Activated CD8-positive, alpha-beta memory T cell treated with anti-CD3 and anti-CD28 coated beads, Interleukin-2, amount 50 U/mL, for 1 hour (primary cell): ENCODE measurements around the gene C14orf119.

Experiments
- DNase-seq: peaks from one replicate; pipeline ENCODE4 v3.0.0-alpha.2; 2020; ENCODE audit errors: extremely low read depth

Gene C14orf119

DNA sequence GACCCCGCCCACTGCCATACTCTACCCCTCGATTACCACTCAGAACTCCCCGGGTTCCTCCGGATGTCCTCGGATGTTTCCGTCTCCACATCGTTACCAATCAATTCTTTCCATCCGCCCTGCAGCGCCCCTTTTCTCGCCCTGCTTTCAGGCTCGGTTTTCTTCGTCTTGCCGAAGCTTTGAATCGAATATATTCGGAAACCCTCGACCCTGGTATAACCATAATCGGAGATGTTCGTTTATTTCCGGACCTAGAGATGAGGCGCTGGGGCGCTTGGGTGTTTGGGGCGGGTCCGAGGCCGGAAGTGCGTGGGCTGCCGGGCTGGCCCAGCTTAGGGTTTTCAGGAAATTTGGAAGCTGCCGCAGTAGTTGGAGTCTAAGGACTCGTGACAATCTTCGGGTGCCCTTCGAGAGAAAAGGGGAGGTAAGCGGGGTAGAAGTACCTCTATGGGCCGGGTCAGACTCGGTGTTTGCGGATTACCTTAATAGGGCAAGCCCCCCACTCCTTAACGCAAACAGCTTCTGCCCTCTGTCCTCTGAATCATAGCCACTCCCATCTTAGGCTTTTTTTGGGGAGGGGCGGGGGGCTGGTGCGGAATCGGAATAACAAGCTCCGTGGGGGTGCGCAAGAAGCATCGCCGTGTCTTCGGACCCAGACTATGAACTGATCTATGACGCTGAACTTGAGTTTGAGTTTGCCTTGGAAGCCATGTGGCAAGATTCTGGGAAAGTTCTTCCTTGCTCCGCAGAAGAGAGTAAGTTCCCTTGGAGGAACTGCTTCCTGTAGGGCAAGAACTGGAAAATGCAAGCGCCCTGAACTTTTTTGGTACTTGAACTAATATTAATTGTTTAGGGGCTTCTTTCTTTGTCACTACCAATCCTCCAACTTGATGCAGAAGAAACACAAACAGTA is at the start of gene C14orf119:
Gene C14orf119, plus strand, starts transcription at position 310 of the 913 bp plus-strand sequence. CDS start 2,154 bp downstream, outside the sequence.
- peak; percentile 99 for DNase-seq

GRCh38 chr14:23047034-23047634 is 48.2 kb upstream of the C14orf119 start:
- DNase-seq: no peak

DNA sequence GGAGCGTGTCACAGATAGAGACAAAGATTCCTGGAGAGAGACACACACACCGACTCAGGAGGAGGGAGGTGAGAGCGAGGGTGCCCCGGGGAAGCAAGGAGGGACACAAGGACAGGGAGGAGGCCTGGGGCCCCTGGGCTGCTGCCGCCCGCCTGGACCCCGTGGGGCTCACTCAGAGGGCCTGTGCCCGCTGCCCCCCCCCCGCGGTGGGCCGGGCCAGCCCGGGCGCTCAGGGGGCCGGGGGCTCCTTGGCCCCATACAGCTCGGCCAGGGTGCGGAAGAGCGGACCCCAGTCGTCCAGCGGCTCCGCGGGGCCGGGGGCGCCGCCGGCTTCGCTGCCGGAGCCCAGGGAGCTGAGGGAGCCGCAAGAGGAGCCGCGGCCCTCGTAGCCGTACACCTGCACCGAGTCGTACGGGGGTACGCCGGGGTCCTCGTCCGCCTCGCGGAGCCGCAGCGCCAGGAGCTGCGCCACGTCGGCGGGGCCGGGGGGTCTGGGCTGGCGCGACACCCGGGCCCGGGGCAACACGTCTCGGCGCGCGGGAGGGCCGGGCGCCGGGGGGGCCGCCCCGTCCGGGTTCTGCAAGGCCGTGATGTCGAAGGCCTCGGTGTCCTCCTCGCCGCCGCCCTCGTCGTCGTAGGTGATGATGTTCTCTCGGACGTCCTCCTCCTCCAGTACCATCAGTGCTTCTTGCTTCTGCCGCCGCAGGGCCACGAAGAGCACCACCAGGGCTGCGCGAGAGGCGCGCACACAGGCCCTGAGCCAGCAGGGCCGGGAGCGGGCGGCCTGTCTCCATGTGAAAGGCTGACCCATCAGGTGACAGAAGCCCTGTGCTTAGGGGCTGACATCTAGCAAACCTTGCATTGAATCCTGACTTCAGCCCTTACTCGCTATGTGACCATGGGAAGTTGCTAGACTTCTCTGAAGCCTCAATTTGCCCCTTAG is 47.3 kb upstream of the C14orf119 start:
- no peak for DNase-seq

GRCh38 chr14:23049011-23049410 is 46.3 kb upstream of the C14orf119 start:
- DNase-seq: no peak

DNA sequence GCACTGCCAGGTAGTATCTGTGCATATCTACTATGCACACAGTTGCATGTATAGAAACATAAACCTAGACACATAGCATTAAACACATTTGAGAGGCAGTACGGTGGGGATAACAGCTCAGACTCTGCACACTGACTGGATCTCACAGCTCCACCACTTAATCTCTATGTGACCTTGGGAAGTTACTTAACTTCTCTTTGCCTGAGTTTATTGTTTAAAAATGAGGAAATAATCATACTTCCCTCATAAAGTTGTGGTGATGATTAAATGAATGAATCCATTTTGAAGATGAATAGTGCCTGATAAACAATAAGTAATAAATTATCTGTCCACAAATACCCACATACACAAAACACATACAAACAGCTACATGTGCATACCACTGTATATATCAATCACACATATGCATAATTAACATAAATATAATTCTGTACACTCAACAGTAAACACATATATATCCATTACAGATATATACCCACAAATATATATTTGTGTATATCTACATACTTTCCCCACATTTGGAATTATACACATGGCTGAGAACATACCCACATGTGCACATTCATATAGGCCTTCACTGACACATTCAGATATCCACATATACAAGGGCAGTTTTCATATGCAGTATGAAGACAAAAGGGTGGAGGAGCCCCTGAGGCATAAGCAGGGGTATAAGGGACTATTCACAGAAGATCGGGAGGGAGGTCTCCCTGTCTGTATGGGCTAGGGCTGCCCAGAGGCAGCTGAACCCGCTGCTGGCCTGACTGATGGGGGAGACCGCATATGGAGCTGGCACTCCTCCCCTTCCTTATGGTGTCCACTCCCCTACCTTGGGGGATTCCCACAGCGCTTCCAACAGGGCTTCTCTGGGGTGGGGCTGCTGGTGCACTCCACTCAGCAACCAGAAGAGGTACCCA is 43.9 kb upstream of the C14orf119 start:
- no peak for DNase-seq

DNA sequence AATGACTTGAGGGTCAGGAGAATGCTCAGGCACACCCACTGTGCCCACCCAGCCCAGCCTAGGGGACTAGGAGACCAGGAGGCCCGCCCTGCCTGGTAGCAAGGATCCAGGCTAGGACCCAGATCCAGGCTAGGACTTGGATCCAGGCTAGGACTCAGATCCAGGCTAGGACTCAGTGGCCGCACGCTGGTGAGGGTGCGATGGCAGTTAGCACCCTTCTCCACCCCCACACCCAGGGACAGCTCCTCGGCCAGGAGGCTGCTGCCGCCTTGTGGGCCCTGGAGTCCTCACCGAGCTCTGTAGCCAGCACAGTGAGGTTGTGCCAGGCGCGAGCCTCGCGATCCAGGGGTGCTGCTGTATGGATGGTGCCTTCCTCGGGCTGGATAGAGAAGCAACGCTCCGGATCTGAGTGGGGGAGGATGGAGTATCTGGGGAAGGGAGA is 43.1 kb upstream of the C14orf119 start:
- DNase-seq: no peak

GRCh38 chr14:23052671-23053070 is 42.6 kb upstream of the C14orf119 start:
- no peak for DNase-seq

GRCh38 chr14:23053426-23053825 is 41.9 kb upstream of the C14orf119 start:
- DNase-seq: no peak

GRCh38 chr14:23054000-23054811 is 41.1 kb upstream of the C14orf119 start:
- no peak for DNase-seq

DNA sequence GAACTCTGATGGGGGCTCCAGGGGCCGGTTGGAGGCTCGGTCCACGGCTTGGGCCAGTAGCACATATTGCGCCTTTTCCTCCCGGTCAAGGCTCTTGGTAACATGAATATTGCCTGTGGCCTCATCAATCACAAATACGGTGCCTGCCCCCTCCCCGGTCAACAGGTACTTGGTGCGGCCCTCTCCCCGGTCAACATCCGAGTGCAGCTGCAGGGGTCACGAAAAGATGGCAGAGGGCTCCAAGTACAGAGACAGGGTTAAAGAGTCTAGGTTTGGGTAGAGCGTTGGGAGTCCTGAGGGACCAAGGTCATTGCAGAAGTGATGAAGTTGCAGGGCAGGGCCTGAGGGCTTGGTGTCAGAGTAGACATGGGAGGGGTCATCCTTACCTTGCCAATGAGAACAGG is 40.2 kb upstream of the C14orf119 start:
- no peak for DNase-seq

DNA sequence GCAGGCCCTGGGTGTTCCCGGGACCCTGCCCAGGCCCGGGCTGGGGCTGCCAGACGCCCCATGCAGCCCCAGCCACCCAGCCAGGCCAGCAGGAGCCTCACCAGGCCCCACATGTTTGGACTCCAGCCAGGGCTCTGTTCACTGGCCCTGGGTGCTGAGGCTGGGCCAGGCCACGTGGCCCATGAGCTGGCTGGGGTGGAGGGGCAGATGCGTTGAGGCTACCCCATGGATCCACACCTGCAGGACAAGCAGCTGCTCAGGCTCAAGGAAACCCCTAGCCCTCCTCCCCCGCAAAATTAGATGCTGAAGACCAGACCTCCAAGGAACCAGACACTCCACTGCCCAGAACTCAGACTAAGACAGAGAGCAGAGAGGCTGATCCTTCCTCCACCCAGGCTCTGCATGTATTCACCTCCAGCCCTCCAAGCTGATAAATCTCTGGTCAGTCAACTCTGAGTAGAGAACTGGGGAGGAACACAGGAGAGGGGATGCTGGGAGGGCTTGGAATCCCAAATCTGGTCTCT is 39.6 kb upstream of the C14orf119 start:
- no peak for DNase-seq

- DNase-seq: no peak
Observed at GRCh38 chr14:23056145-23056955, 39.0 kb upstream of the C14orf119 start.

GRCh38 chr14:23056956-23057756 is 38.1 kb upstream of the C14orf119 start, which contains the start of gene CDH24:
Gene CDH24 (minus strand): TSS chr14:23057520. CDS start chr14:23055733, 1,787 bp downstream.
- no peak for DNase-seq

DNA sequence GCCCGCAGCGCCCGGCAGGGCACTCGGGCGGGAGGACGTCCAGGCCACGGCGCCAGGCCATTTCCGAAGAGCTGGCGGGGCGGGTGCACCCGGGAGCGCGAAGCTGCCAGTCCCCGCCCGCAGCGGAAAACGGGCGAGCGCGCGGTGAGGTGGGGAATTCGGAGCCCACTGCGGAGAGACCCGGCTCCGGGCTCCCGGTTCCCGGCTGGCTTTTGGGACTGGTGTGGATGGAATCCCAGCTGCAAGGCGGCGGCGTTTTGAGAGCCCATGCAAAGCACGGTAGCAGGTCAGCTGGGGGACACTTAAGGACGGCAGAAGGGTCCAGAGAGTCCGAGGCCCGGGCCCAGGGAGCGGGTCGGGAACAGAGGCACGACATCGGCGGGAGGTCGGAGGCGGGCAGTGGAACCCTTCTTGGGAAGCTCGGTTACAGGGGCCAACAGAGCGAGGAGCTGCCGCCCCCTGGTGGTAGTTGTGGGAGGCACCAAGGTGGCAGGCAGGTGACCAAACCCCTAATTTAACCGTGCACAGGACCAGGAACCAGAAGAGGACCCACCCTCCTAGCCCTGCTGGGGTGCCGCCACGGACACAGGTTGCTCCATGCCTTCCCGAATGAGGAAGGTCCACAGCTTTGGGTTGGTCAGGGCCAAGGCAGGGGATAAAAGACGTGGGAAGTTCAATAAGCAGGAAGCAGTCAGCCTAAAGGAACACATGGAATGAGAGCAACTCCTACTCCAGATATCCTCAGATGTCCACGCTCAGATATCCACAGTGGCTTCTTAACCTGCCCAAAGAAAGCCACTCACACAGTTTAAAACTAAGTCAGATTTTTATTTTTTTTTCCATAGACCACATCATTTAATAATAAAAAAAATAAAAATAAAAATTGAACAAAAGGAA is 37.3 kb upstream of the C14orf119 start:
- DNase-seq: peak; percentile 50

DNA sequence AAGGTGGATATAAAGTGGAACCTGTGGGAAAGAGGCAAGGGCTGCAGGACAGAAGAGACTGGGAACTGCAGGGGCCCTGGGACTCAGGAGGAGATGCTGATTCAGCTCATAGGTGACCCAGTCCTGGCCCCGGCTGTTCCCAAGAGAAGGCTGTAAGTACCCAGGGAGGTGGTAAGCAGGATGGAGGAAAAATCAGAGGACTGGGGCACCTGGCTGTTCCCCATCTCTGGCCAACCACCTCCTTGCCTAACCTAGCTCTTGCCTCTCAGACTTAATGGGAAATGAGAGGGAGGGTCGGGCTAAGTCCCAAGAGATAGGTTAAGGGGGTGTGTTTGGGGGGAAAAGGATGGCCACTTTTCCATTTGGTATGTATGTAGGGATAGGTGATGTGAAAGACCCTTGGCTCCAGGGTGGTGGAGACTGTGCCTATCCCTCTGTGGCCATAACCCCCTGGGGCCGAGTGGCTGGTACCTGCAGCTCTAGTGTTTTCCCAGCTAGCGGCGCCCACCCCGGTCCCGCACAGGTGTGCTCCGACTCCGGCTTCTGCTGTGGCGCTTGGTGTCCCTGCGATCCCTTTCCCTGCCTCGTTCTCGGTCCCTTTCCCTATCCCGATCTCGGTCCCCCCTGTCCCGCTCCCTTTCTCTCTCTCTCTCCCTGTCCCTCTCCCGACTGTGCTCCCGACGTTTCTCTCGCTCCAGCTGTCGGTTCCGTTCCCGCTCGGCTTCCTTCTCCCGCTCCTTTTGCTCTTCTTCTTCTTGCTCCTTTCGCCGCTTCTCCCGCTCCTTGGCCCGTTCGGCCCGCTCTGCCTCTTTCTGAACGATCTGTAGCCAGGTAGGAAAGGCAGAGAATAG is 36.4 kb upstream of the C14orf119 start:
- DNase-seq: no peak
